SK-N-SH (cell line): ENCODE results near the gene EAPP. TPM values are rescaled to one million over a fixed set of nuclear protein-coding genes. Genes with fewer than 3 reads are reported as not detected.
"Not testable (repeated sequence)": the region's sequence is repeated elsewhere in the genome, so short reads cannot be mapped to it uniquely, and the experiment has no call there.

ENCODE experiments used
- CTCF ChIA-PET: fragments of 300-600, 350-600 bp; formaldehyde crosslinking; extraction: SDS; loops from one replicate; lab custom pipeline; 2021; lab: Yijun Ruan, JAX
- POLR2A ChIA-PET: fragments of 350-600 bp; sonication (Branson Sonifier 250); formaldehyde crosslinking; extraction: SDS; loops from one replicate; lab custom pipeline; 2020; ENCODE audit warnings: antibody characterized with exemption, inconsistent platforms; lab: Yijun Ruan, JAX
- DNase-seq: peaks from one replicate; pipeline ENCODE4 v3.0.0; 2012
- H2AFZ ChIP-seq: fragments of 200-600 bp; sonication (generic); 2 replicates; pipeline ENCODE4 v1.8.1; 2016; ENCODE audit warnings: antibody characterized with exemption, mild to moderate bottlenecking, low read depth
- H3F3A ChIP-seq: fragments of 200-600 bp; sonication (generic); replicated peaks from 2 replicates; pipeline ENCODE3; 2016; ENCODE audit warnings: antibody characterized with exemption, mild to moderate bottlenecking; ENCODE audit not compliant: insufficient read depth
- H3K27ac ChIP-seq, 2 experiments: fragments of 200-500 bp in 1 of 2; fragments of 200-600 bp in 1 of 2; sonication (Bioruptor generic) in 1 of 2; sonication (generic), shearing (Covaris generic) in 1 of 2; 2 replicates each; pipeline versions ENCODE4 v1.5.1 to v1.6.1; 2014 to 2016; ENCODE audit warnings: low read depth in 2 of 2, inconsistent platforms in 1 of 2, low read length in 1 of 2, mild to moderate bottlenecking in 1 of 2, mixed read lengths in 1 of 2
- H3K27me3 ChIP-seq: fragments of 200-600 bp; sonication (generic), shearing (Covaris generic); 2 replicates; pipeline ENCODE4 v1.6.1; 2016; ENCODE audit warnings: mixed run types; ENCODE audit not compliant: insufficient read depth
- H3K36me3 ChIP-seq, 2 experiments: fragments of 200-500 bp in 1 of 2; fragments of 200-600 bp in 1 of 2; sonication (Bioruptor generic) in 1 of 2; sonication (generic) in 1 of 2; replicated peaks in 1 of 2; 2 replicates each; pipeline versions ENCODE3 to v1.5.1; 2014 to 2016; ENCODE audit warnings: low read length in 1 of 2, mild to moderate bottlenecking in 1 of 2; ENCODE audit not compliant: insufficient read depth in 2 of 2, control insufficient read depth in 1 of 2
- H3K4me1 ChIP-seq, 2 experiments: fragments of 200-500 bp in 1 of 2; fragments of 200-600 bp in 1 of 2; sonication (Bioruptor generic) in 1 of 2; sonication (generic), shearing (Covaris generic) in 1 of 2; 2 replicates each; pipeline versions ENCODE4 v1.5.1 to v1.6.1; 2014 to 2016; ENCODE audit warnings: low read depth in 1 of 2, low read length in 1 of 2, mixed run types in 1 of 2; ENCODE audit not compliant: insufficient read depth in 2 of 2, control insufficient read depth in 1 of 2
- H3K4me2 ChIP-seq: fragments of 200-600 bp; sonication (generic), shearing (Covaris generic); 2 replicates; pipeline ENCODE4 v1.6.1; 2017; ENCODE audit warnings: mixed run types
- H3K4me3 ChIP-seq, 2 experiments: fragments of 200-500 bp in 1 of 2; fragments of 200-600 bp in 1 of 2; sonication (Bioruptor generic) in 1 of 2; sonication (generic), shearing (Covaris generic) in 1 of 2; 2 replicates each; pipeline versions ENCODE4 v1.5.1 to v1.8.1; 2014 to 2016; ENCODE audit warnings: low read depth in 2 of 2, inconsistent platforms in 1 of 2, low read length in 1 of 2, mild to moderate bottlenecking in 1 of 2, mixed read lengths in 1 of 2, moderate library complexity in 1 of 2
- H3K79me2 ChIP-seq: fragments of 200-600 bp; sonication (generic); 2 replicates; pipeline ENCODE4 v1.8.1; 2017; ENCODE audit warnings: mild to moderate bottlenecking; ENCODE audit not compliant: insufficient read depth
- H3K9ac ChIP-seq: fragments of 200-600 bp; sonication (generic); 2 replicates; pipeline ENCODE4 v1.6.1; 2017; ENCODE audit warnings: mixed run types
- H3K9me2 ChIP-seq: fragments of 200-600 bp; sonication (generic); 2 replicates; pipeline ENCODE4 v1.6.1; 2017; ENCODE audit warnings: mixed run types
- H3K9me3 ChIP-seq: fragments of 200-600 bp; sonication (generic); 2 replicates; pipeline ENCODE4 v1.6.1; 2017; ENCODE audit warnings: mixed run types, mild to moderate bottlenecking, moderate library complexity
- H4K20me1 ChIP-seq: fragments of 200-600 bp; sonication (generic); 2 replicates; pipeline ENCODE4 v1.6.1; 2017; ENCODE audit warnings: mild to moderate bottlenecking, mixed run types; ENCODE audit not compliant: insufficient read depth
- CTCF ChIP-seq: fragments of 200-600 bp; sonication (generic); IDR thresholded peaks from 2 replicates; pipeline ENCODE4 v1.6.1; 2017; ENCODE audit warnings: antibody characterized with exemption, mild to moderate bottlenecking, moderate library complexity
- EP300 ChIP-seq, 2 experiments: IDR thresholded peaks; 2 replicates each; pipeline versions ENCODE4 v1.4.0 to v1.6.1; 2012; ENCODE audit warnings: borderline replicate concordance in 1 of 2, low read depth in 1 of 2, low read length in 1 of 2
- GABPA ChIP-seq: IDR thresholded peaks from 2 replicates; pipeline ENCODE4 v1.4.0; 2012; ENCODE audit warnings: low read depth, mild to moderate bottlenecking
- MAX ChIP-seq: IDR thresholded peaks from 2 replicates; pipeline ENCODE4 v1.4.0; 2012; ENCODE audit warnings: low read depth
- PBX3 ChIP-seq: IDR thresholded peaks from 2 replicates; pipeline ENCODE4; 2012
- RCOR1 ChIP-seq: fragments of 150-350 bp; IDR thresholded peaks from 2 replicates; pipeline ENCODE4 v1.6.1; 2017; ENCODE audit warnings: antibody characterized with exemption, low read length
- USF2 ChIP-seq: fragments of 150-350 bp; IDR thresholded peaks from 2 replicates; pipeline ENCODE4 v1.6.1; 2017; ENCODE audit warnings: antibody characterized with exemption, low read length, low read depth, borderline replicate concordance
- ZBTB33 ChIP-seq: IDR thresholded peaks from 2 replicates; pipeline ENCODE4 v1.4.0; 2012; ENCODE audit warnings: low read depth, borderline replicate concordance
- WGBS: methylation state at CpG from one replicate; pipeline ENCODE4 v1.1.6; 2017; ENCODE audit warnings: low lambda C conversion rate; 5-methylcytosine and 5-hydroxymethylcytosine counted together
- polyA plus RNA-seq, 3 experiments: library from polyadenylated mRNA; depleted of rRNA; stranded (reverse); fragments of >200 nt; gene quantifications; 2 replicates each; pipeline ENCODE4 v1.2.3, GENCODE V29; 2012

Gene EAPP
- polyA plus RNA-seq, 1 of the 3 experiments (the other 2 are of a cell fraction) = 30.0 TPM

GRCh38 chr14:34556498-34556829, 17.0 kb upstream of the EAPP start:
- H3K9me3 ChIP-seq, H3K79me2 ChIP-seq, H3K4me2 ChIP-seq, H3K27ac ChIP-seq, H3K9ac ChIP-seq, CTCF ChIA-PET, H3K9me2 ChIP-seq, H3K27me3 ChIP-seq, H4K20me1 ChIP-seq, H2AFZ ChIP-seq, H3K4me1 ChIP-seq, POLR2A ChIA-PET, H3K4me3 ChIP-seq, H3K36me3 ChIP-seq, DNase-seq: not testable (repeated sequence)
- peaks cover 13% of the 10 kb centered on the region for H3F3A ChIP-seq
- no CpG with 5 or more reads among the region's 35 CpGs for WGBS

GRCh38 chr14:34555583-34556497, 16.3 kb upstream of the EAPP start:
- H3K79me2 ChIP-seq, DNase-seq, POLR2A ChIA-PET, H3K36me3 ChIP-seq, H3K27me3 ChIP-seq, H3K9ac ChIP-seq, CTCF ChIA-PET, H4K20me1 ChIP-seq, H3K4me2 ChIP-seq, H3K9me3 ChIP-seq, H3K27ac ChIP-seq, H3K4me1 ChIP-seq, H3K9me2 ChIP-seq, H2AFZ ChIP-seq, H3K4me3 ChIP-seq: not testable (repeated sequence)
- peaks cover 14% of the 10 kb centered on the region for H3F3A ChIP-seq
- WGBS = no CpG with 5 or more reads among the region's 49 CpGs

- Histone ChIP-seq H3K4me1 (peaks cover 0 to 5% of the 10 kb centered on the region in 2 experiments; a peak in 2 of 4 replicates), H3F3A (peaks cover 14% of the 10 kb centered on the region), H3K79me2 (no peaks in the 10 kb centered on the region), H3K9me3 (no peaks in the 10 kb centered on the region), H3K27me3 (no peaks in the 10 kb centered on the region), H3K4me3 (peak overlapping the region in 1 of 2 experiments; percentile 26; a peak in 1 of 4 replicates), H3K9me2 (no peaks in the 10 kb centered on the region), H3K27ac (peak overlapping the region in 1 of 2 experiments; percentile 63; a peak in 1 of 4 replicates), H3K36me3 (no peaks in the 10 kb centered on the region), H4K20me1 (no peaks in the 10 kb centered on the region), H2AFZ (no peak overlapping the region), H3K4me2 (peak overlapping the region; percentile 61; the same call in 1 of the 2 replicates), H3K9ac (no peak overlapping the region)
- ChIA-PET POLR2A (interaction anchor here (0.9 kb wide), 1 partner anchor 160 kb away, joined by 3 read pairs; no protein-coding TSS in a partner anchor), CTCF (interaction anchor here (1.1 kb wide), 1 partner anchor 232 kb away, joined by 6 read pairs; no protein-coding TSS in a partner anchor)
- TF ChIP-seq EP300 (IDR thresholded peaks at IDR 0.05; ENCODE audit: borderline replicate concordance in 1 of 2, low read depth in 1 of 2, low read length in 1 of 2) = no peak
- TF ChIP-seq MAX = no peak
- no peak for TF ChIP-seq PBX3
- no peak for TF ChIP-seq USF2
- TF ChIP-seq ZBTB33 = no peak
- TF ChIP-seq RCOR1 = no peak
- TF ChIP-seq GABPA = no peak
- TF ChIP-seq CTCF = no peak
- DNase-seq = peak; percentile 24
- 82% methylated on average over 9 of the region's 9 CpGs for WGBS
Observed at GRCh38 chr14:34554540-34555250, 15.2 kb upstream of the EAPP start.
